K562 (cell line): Measurements from ENCODE around the gene CYRIA.

Experiments
- BCL6 ChIP-seq: fragments of 250-450 bp; sonication (Bioruptor Pico); IDR thresholded peaks from 2 replicates; pipeline ENCODE4 v1.4.0; 2020
- MTF1 ChIP-seq: fragments of 250-450 bp; sonication (Bioruptor Pico); IDR thresholded peaks from 2 replicates; pipeline ENCODE4 v1.9.0; 2021; ENCODE audit warnings: moderate library complexity, mild to moderate bottlenecking, inconsistent platforms, borderline replicate concordance
- NR1H2 ChIP-seq: sonication (generic); formaldehyde crosslinking; IDR thresholded peaks from 2 replicates; pipeline ENCODE4 v1.4.0; 2020; ENCODE audit warnings: mild to moderate bottlenecking, missing genetic modification reagents
- NRF1 ChIP-seq, 2 experiments: fragments of 450-650 bp; IDR thresholded peaks in 1 of 2; conservative IDR thresholded peaks in 1 of 2; 2 replicates each; pipeline ENCODE4 v1.6.1; 2014; ENCODE audit warnings: mild to moderate bottlenecking in 2 of 2
- SAFB ChIP-seq: fragments of 200-400 bp; formaldehyde crosslinking; IDR thresholded peaks from 2 replicates; pipeline ENCODE4 v1.6.1; 2017; ENCODE audit warnings: low read depth, low read length, borderline replicate concordance
- SIN3A ChIP-seq, 2 experiments: fragments of 150-350 bp in 1 of 2; IDR thresholded peaks; 2 replicates each; pipeline ENCODE4 v1.6.1; 2011 to 2016; ENCODE audit warnings: borderline replicate concordance in 2 of 2, low read depth in 2 of 2, low read length in 2 of 2, mild to moderate bottlenecking in 2 of 2, moderate library complexity in 2 of 2; ENCODE audit not compliant: control insufficient read depth in 1 of 2
- TAF1 ChIP-seq: IDR thresholded peaks from 2 replicates; pipeline ENCODE4 v1.6.1; 2011; ENCODE audit warnings: mild to moderate bottlenecking, low read length, moderate library complexity; ENCODE audit not compliant: insufficient read depth, control insufficient read depth, severe bottlenecking; ENCODE audit errors: extremely low read depth
- ZFP30 ChIP-seq: fragments of 250-450 bp; sonication (Bioruptor Pico); IDR thresholded peaks from 2 replicates; pipeline ENCODE4 v1.8.0; 2022; ENCODE audit warnings: moderate library complexity, mild to moderate bottlenecking, inconsistent platforms, borderline replicate concordance
- ZNF324 ChIP-seq: fragments of 250-450 bp; sonication (Bioruptor Pico); IDR thresholded peaks from 2 replicates; pipeline ENCODE4 v1.4.0; 2020; ENCODE audit warnings: mild to moderate bottlenecking
- TF ChIP-seq, protein P1 (sequence below), 3 experiments: IDR thresholded peaks in 2 of 3; conservative IDR thresholded peaks in 1 of 3; 2 replicates each; pipeline ENCODE4 v1.5.1; 2011 to 2012; ENCODE audit warnings: low read length in 3 of 3, mild to moderate bottlenecking in 3 of 3, control low read depth in 2 of 3, improper control_type of control experiment in 1 of 3, inconsistent platforms in 1 of 3, low read depth in 1 of 3, mixed read lengths in 1 of 3, moderate library complexity in 1 of 3; ENCODE audit not compliant: insufficient read depth in 2 of 3
- TF ChIP-seq, protein P2 (sequence below): fragments of 250-450 bp; sonication (Bioruptor Pico); IDR thresholded peaks from 2 replicates; pipeline ENCODE4 v1.5.0; 2020; ENCODE audit warnings: mild to moderate bottlenecking
- TF ChIP-seq, protein P3 (sequence below): fragments of 450-650 bp; IDR thresholded peaks from 2 replicates; pipeline ENCODE4 v1.6.1; 2016; ENCODE audit warnings: mild to moderate bottlenecking, moderate library complexity
- TF ChIP-seq, protein P4 (sequence below): sonication (generic); formaldehyde crosslinking; IDR thresholded peaks from 2 replicates; pipeline ENCODE4 v1.4.0; 2020; ENCODE audit warnings: mild to moderate bottlenecking, missing genetic modification reagents

DNA sequence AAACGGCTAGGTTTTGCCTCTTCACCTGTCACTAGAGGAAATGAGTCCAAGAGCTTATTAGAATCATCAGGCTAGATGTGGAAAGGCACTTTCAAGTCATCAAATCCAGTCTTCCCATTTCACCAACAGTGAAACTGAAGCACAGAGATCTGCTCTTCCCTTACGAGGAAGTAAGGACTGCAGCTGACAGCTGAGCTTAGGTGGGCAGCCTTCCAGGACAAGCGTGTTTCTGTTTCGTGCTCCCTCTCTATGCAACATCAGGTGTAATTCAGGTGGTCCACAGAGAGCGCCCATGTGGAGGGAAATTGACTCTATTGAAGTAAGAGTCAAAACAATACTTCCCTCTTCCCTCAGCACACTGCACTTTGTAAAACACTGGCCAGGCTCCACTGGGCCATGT lies 5.5 kb downstream of the CYRIA start:
- TF ChIP-seq SIN3A (IDR thresholded peaks at IDR 0.05; ENCODE audit: borderline replicate concordance in 2 of 2, control insufficient read depth in 1 of 2, low read depth in 2 of 2, low read length in 2 of 2) (no peak), NR1H2 (CRISPR knock-in tag) (no peak), SAFB (no peak), TAF1 (no peak), MTF1 (no peak), ZFP30 (CRISPR knock-in tag) (no peak), BCL6 (CRISPR knock-in tag) (no peak), ZNF324 (CRISPR knock-in tag) (no peak), NRF1 (conservative IDR thresholded peaks at IDR 0.05 in 1 of 2, IDR thresholded peaks at IDR 0.05 in 1 of 2) (no peak)
- TF ChIP-seq, protein P1, sequence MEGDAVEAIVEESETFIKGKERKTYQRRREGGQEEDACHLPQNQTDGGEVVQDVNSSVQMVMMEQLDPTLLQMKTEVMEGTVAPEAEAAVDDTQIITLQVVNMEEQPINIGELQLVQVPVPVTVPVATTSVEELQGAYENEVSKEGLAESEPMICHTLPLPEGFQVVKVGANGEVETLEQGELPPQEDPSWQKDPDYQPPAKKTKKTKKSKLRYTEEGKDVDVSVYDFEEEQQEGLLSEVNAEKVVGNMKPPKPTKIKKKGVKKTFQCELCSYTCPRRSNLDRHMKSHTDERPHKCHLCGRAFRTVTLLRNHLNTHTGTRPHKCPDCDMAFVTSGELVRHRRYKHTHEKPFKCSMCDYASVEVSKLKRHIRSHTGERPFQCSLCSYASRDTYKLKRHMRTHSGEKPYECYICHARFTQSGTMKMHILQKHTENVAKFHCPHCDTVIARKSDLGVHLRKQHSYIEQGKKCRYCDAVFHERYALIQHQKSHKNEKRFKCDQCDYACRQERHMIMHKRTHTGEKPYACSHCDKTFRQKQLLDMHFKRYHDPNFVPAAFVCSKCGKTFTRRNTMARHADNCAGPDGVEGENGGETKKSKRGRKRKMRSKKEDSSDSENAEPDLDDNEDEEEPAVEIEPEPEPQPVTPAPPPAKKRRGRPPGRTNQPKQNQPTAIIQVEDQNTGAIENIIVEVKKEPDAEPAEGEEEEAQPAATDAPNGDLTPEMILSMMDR (IDR thresholded peaks at IDR 0.05 in 2 of 3, conservative IDR thresholded peaks at IDR 0.05 in 1 of 3; ENCODE audit: insufficient read depth in 2 of 3, low read depth in 1 of 3, low read length in 3 of 3), result no peak
- TF ChIP-seq, protein P2, sequence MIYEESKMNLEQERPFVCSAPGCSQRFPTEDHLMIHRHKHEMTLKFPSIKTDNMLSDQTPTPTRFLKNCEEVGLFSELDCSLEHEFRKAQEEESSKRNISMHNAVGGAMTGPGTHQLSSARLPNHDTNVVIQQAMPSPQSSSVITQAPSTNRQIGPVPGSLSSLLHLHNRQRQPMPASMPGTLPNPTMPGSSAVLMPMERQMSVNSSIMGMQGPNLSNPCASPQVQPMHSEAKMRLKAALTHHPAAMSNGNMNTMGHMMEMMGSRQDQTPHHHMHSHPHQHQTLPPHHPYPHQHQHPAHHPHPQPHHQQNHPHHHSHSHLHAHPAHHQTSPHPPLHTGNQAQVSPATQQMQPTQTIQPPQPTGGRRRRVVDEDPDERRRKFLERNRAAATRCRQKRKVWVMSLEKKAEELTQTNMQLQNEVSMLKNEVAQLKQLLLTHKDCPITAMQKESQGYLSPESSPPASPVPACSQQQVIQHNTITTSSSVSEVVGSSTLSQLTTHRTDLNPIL (CRISPR knock-in tag), result no peak
- TF ChIP-seq, protein P3, sequence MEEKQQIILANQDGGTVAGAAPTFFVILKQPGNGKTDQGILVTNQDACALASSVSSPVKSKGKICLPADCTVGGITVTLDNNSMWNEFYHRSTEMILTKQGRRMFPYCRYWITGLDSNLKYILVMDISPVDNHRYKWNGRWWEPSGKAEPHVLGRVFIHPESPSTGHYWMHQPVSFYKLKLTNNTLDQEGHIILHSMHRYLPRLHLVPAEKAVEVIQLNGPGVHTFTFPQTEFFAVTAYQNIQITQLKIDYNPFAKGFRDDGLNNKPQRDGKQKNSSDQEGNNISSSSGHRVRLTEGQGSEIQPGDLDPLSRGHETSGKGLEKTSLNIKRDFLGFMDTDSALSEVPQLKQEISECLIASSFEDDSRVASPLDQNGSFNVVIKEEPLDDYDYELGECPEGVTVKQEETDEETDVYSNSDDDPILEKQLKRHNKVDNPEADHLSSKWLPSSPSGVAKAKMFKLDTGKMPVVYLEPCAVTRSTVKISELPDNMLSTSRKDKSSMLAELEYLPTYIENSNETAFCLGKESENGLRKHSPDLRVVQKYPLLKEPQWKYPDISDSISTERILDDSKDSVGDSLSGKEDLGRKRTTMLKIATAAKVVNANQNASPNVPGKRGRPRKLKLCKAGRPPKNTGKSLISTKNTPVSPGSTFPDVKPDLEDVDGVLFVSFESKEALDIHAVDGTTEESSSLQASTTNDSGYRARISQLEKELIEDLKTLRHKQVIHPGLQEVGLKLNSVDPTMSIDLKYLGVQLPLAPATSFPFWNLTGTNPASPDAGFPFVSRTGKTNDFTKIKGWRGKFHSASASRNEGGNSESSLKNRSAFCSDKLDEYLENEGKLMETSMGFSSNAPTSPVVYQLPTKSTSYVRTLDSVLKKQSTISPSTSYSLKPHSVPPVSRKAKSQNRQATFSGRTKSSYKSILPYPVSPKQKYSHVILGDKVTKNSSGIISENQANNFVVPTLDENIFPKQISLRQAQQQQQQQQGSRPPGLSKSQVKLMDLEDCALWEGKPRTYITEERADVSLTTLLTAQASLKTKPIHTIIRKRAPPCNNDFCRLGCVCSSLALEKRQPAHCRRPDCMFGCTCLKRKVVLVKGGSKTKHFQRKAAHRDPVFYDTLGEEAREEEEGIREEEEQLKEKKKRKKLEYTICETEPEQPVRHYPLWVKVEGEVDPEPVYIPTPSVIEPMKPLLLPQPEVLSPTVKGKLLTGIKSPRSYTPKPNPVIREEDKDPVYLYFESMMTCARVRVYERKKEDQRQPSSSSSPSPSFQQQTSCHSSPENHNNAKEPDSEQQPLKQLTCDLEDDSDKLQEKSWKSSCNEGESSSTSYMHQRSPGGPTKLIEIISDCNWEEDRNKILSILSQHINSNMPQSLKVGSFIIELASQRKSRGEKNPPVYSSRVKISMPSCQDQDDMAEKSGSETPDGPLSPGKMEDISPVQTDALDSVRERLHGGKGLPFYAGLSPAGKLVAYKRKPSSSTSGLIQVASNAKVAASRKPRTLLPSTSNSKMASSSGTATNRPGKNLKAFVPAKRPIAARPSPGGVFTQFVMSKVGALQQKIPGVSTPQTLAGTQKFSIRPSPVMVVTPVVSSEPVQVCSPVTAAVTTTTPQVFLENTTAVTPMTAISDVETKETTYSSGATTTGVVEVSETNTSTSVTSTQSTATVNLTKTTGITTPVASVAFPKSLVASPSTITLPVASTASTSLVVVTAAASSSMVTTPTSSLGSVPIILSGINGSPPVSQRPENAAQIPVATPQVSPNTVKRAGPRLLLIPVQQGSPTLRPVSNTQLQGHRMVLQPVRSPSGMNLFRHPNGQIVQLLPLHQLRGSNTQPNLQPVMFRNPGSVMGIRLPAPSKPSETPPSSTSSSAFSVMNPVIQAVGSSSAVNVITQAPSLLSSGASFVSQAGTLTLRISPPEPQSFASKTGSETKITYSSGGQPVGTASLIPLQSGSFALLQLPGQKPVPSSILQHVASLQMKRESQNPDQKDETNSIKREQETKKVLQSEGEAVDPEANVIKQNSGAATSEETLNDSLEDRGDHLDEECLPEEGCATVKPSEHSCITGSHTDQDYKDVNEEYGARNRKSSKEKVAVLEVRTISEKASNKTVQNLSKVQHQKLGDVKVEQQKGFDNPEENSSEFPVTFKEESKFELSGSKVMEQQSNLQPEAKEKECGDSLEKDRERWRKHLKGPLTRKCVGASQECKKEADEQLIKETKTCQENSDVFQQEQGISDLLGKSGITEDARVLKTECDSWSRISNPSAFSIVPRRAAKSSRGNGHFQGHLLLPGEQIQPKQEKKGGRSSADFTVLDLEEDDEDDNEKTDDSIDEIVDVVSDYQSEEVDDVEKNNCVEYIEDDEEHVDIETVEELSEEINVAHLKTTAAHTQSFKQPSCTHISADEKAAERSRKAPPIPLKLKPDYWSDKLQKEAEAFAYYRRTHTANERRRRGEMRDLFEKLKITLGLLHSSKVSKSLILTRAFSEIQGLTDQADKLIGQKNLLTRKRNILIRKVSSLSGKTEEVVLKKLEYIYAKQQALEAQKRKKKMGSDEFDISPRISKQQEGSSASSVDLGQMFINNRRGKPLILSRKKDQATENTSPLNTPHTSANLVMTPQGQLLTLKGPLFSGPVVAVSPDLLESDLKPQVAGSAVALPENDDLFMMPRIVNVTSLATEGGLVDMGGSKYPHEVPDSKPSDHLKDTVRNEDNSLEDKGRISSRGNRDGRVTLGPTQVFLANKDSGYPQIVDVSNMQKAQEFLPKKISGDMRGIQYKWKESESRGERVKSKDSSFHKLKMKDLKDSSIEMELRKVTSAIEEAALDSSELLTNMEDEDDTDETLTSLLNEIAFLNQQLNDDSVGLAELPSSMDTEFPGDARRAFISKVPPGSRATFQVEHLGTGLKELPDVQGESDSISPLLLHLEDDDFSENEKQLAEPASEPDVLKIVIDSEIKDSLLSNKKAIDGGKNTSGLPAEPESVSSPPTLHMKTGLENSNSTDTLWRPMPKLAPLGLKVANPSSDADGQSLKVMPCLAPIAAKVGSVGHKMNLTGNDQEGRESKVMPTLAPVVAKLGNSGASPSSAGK, result no peak
- TF ChIP-seq, protein P4, sequence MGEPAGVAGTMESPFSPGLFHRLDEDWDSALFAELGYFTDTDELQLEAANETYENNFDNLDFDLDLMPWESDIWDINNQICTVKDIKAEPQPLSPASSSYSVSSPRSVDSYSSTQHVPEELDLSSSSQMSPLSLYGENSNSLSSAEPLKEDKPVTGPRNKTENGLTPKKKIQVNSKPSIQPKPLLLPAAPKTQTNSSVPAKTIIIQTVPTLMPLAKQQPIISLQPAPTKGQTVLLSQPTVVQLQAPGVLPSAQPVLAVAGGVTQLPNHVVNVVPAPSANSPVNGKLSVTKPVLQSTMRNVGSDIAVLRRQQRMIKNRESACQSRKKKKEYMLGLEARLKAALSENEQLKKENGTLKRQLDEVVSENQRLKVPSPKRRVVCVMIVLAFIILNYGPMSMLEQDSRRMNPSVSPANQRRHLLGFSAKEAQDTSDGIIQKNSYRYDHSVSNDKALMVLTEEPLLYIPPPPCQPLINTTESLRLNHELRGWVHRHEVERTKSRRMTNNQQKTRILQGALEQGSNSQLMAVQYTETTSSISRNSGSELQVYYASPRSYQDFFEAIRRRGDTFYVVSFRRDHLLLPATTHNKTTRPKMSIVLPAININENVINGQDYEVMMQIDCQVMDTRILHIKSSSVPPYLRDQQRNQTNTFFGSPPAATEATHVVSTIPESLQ (CRISPR knock-in tag), result no peak
